Measurements from ENCODE around the gene GSAP.
"Not testable (repeated sequence)": the region's sequence is repeated elsewhere in the genome, so short reads cannot be mapped to it uniquely, and the experiment has no call there.

GSAP gene

DNA sequence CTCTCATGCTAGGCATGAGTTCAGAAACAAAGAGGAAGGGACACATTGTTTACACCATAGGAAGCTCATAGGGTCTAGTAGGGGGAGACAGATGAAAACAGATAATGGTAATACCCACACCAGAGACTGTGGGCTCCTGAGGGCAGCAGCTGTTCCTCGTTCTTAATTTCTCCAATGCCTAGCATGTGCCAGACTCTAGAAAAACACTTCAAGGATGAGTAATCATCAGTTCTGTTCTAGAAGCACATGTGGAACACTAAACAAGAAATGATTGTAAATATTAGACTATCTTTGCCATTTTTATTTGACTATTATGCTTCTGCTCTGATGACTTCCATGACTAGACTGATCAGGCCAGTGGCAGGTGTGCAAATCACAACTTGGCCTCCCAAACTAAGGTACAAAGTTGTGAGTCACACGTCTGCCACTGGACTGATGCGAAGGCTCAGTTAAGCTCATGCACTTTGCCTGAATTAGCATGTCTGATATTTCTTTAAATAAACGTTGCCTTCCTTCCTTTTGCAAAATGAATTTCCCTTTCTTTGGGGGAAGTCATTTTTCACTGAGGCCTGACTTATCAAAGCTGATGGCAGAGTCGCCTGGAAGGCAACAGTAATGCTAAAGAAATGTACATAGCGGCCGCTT is 127.4 kb downstream of the GSAP start:
- DNase-seq (ENCODE audit: low read depth in 3 of 3): no peak

DNA sequence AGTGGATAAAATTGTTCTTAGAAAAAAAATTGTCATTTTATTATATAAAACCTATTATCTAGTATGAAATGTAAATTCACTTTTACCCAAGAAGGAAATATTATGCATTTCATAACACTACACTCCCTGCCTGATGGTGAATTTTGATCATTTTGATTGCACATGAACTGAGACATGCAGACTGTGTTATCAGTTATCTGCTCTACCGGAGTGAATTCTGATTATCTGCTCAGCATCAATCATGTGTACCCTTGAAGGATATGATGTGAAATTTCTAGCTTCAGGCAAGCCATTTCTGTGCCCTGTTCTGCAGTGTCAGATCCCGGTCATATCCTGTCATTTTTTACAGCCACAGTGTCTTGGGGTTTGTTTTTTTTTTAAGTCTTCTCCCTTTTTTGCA is 131.5 kb downstream of the GSAP start:
- DNase-seq (ENCODE audit: low read depth in 3 of 3): no peak

- no peak for DNase-seq (ENCODE audit: low read depth in 3 of 3)
Observed at GRCh38 chr7:77284005-77284404, 132.1 kb downstream of the GSAP start.

DNA sequence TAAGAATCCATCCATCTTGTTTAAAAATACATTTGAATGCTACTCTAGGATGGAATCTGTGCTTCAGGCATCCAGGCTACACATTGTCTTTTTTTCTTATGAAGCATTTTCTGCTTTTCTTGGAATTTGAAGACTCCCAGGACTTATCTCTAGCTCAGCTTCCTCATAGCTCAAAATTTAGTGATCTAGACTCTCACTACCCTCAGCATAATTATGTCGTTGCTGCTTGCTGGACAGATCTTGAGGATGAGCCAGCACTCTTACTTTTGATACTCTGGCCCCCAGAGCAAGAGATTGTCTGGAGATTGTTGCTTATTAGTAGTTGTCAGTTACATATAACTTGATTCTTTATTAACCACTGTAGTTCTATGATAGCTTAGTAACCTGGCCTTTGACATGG is 133.3 kb downstream of the GSAP start:
- DNase-seq (ENCODE audit: low read depth in 3 of 3): no peak

GRCh38 chr7:77281780-77282478 is 134.2 kb downstream of the GSAP start:
- no peak for DNase-seq (ENCODE audit: low read depth in 3 of 3)

DNA sequence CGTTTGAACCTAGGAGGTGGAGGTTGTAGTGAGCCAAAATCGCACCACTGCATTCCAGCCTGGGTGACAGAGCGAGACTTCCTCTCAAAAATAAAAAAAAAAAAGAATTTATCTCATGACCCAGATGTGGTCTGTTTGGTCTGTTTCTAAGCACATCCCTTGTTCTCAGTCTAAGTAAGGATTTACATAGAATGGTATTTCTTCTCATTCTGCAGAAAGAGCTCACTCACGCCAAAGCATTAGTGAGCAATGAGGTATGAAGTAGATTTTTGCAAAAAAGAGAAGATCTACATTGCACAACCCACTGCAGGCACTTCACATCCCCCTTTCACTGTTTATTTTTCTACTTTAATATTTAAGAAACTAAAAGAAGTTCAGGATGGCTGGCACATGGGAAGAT is 140.0 kb downstream of the GSAP start:
- DNase-seq (ENCODE audit: low read depth in 3 of 3): no peak

- DNase-seq (ENCODE audit: low read depth in 3 of 3): not testable (repeated sequence)
Observed at GRCh38 chr7:77275663-77276062, 140.5 kb downstream of the GSAP start.

DNA sequence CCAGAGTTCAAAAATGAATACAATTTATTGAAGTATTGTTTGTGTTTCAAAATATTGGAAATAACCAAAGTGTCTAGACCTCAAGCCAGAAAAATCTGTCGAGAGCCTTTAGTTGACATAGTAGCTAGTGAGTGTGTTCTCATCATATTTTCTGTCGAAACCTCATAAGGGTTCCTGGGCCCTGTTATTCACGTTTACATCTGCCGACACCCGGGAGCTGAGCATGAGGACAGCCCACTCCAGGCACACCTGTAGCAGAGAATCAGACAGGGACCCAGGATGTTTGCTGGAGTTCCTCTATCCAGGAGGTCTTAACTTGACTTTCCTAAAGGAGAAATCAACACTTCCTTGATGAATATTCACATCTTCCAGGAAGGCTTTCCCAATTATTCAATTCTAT is 144.4 kb downstream of the GSAP start:
- no peak for DNase-seq (ENCODE audit: low read depth in 3 of 3)

GRCh38 chr7:77270094-77270480 is 146.1 kb downstream of the GSAP start:
- no peak for DNase-seq (ENCODE audit: low read depth in 3 of 3)

- no peak for DNase-seq (ENCODE audit: low read depth in 3 of 3)
Observed at GRCh38 chr7:77269360-77270093, 146.6 kb downstream of the GSAP start.

DNA sequence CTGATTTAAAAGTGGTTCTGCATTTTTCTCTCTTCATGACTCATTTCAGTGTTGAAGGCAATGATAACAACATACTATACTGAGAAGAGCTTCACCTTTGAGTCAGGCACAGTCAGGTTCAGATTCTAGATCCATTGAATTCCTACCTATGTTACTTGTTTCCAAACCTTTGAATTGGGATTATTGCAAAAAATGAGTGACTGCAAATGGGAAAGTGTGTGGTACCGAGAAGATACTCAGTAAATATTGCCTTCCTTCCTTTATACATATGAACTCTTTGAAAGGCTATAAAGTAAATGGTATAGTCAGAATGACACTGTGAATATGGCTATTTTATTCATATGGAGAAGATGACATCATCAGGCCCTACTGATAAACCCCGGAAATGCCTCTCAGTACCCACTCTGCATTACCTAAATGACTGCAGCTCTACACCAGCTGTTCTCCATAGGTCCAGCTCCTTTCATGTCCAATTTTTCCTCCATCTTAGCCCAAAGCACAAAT is 149.8 kb downstream of the GSAP start:
- DNase-seq (ENCODE audit: low read depth in 3 of 3): no peak

DNA sequence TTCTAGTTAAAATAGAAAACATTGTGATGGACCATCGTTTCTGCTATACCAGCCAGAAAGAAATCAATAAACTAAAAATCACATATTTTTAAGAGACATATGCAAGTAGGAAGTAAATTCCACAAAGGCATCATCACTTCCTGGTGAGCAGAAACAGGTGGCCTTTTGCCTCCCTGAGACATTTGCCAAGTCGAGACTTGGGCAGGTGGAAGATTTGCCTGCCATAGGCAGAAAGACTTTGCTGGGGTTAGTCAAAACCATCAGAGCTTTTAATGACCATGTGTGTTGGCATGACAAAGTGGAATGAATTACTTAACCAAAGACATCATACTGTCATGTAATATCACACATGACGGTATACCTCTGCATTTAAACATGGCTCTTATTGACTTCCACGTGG is 150.5 kb downstream of the GSAP start:
- no peak for DNase-seq (ENCODE audit: low read depth in 3 of 3)

DNA sequence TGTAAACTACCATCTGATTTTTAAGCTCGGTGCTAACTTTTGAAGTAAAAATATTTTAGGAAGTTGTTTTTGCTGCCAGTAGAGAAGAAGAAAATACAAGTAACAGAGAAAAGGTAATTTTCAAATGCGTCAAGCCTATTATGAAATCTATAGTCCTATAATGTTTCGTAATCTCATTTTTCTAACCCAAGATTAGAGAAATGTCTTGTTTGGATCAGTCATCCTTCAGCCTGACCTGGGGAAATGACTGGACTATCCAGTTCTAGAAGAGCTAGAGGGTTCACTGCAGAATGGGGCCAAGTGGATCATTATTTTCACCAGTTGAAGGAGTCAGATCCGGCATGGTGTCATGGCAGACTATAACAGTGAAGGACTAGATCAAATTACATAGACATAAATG is 153.8 kb downstream of the GSAP start:
- no peak for DNase-seq (ENCODE audit: low read depth in 3 of 3)
